H1 (cell line): ENCODE results near the gene TBX5. TPM values are rescaled to one million over a fixed set of nuclear protein-coding genes. Genes with fewer than 3 reads are reported as not detected.

Experiments
- CREB1 ChIP-seq: IDR thresholded peaks from 2 replicates; pipeline ENCODE4 v1.6.1; 2012; ENCODE audit warnings: inconsistent platforms
- MAFK ChIP-seq: IDR thresholded peaks from 2 replicates; pipeline ENCODE4 v1.6.1; 2012; ENCODE audit warnings: low read depth, mild to moderate bottlenecking, improper control_type of control experiment, low read length
- POLR2A ChIP-seq, 2 experiments: IDR thresholded peaks; 1 replicate in 1 of 2; 2 replicates in 1 of 2; pipeline ENCODE4 v1.6.1; 2011; ENCODE audit warnings: low read depth in 2 of 2, low read length in 2 of 2, mild to moderate bottlenecking in 2 of 2; ENCODE audit errors: control extremely low read depth in 1 of 2
- RNF2 ChIP-seq: fragments of 200-900, 300-1000 bp; sonication (generic); IDR thresholded peaks from 2 replicates; pipeline ENCODE4 v1.7.1; 2016; ENCODE audit warnings: borderline replicate concordance, low read depth, mild to moderate bottlenecking, antibody characterized with exemption, low read length; ENCODE audit not compliant: poor library complexity, severe bottlenecking; ENCODE audit errors: missing control alignments
- SUZ12 ChIP-seq: fragments of 200-600 bp; sonication (generic); IDR thresholded peaks from 2 replicates; pipeline ENCODE4 v1.6.1; 2012; ENCODE audit warnings: mild to moderate bottlenecking, inconsistent platforms, low read length, moderate library complexity, mixed read lengths
- polyA plus RNA-seq, 7 experiments: library from polyadenylated mRNA; depleted of rRNA in 3 of 7; stranded (reverse) in 5 of 7; unstranded in 2 of 7; fragments of >200 nt in 5 of 7; fragments of 200-250 nt in 2 of 7; gene quantifications; 1 replicate in 5 of 7; 2 replicates in 1 of 7; 4 replicates in 1 of 7; pipeline versions ENCODE4 v1.2.1 to v1.2.3, GENCODE V29; 2011 to 2013; ENCODE audit warnings: missing spikeins in 2 of 7, mixed read lengths in 2 of 7
- total RNA-seq: library from RNA; stranded (reverse); fragmentation: NEBNext Ultra II Directional; extraction: Animal tissue kit (Norgen Biotek cat#: 25700); gene quantifications from 2 replicates; pipeline ENCODE4 v1.2.1, GENCODE V29; 2021

TBX5 gene
- total and polyA plus RNA-seq, 2 of the 8 experiments (the other 6 are each of a cell fraction or from before 2014, with no cell fraction given) = 0.05 TPM; not detected in 1

GRCh38 chr12:114447799-114448617 is 42.1 kb upstream of the TBX5 start (continued):
- peak; percentile 72; the same call in 1 of the 2 replicates for TF ChIP-seq SUZ12
- no peak for TF ChIP-seq MAFK
- peak; percentile 83 for TF ChIP-seq RNF2
- no peak for TF ChIP-seq POLR2A (IDR thresholded peaks at IDR 0.05; ENCODE audit: control extremely low read depth in 1 of 2, low read depth in 2 of 2, low read length in 2 of 2)
- TF ChIP-seq CREB1 = no peak
